HG03064 (cell line): ENCODE results near the gene SCN10A.

Experiments
- ATAC-seq: cut with Tn5 transposase; IDR thresholded peaks from one replicate; pipeline ENCODE4 v1.9.1; 2021; ENCODE audit warnings: low read depth; ENCODE audit not compliant: unreplicated experiment

Gene SCN10A

DNA sequence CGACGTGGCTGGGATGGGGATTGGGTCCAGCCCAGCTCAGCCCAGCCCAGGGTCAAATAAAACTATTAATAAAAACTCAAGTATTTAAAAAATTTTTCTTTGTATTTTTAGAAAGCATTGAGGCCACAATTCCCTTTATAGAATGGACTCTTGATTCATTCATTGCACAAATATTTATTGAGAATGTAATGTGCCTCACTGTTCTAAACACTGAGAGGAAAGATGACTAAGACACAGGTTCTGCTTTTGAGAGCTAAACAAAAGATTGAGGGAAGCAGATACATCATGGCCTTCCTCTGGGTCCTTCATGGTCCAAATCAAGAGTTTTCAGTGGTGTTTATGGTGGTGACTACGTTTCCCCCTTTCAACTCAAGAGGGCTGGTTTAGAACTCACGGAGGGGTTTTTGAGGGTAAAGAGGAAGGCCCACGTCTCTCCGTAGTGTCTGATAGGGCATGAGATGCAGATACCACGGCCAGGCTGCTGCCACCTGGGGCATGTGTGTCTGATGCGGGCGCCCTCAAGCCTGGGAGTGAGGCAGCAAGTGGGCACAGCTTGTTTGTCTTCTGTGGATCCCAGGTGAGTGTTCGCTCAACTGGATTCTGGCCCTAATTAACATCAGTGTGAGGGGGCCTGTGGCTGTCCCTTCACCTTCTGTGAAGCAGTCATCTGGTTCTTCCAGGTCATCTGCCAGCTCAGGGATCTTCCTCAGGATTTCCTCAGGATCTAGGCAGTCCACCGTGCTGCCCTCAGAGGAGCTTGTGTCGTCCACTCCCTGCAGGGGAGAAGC, 93.0 kb downstream of the SCN10A start:
- ATAC-seq: no peak

GRCh38 chr3:38721207-38721772, 94.7 kb downstream of the SCN10A start:
- no peak for ATAC-seq

DNA sequence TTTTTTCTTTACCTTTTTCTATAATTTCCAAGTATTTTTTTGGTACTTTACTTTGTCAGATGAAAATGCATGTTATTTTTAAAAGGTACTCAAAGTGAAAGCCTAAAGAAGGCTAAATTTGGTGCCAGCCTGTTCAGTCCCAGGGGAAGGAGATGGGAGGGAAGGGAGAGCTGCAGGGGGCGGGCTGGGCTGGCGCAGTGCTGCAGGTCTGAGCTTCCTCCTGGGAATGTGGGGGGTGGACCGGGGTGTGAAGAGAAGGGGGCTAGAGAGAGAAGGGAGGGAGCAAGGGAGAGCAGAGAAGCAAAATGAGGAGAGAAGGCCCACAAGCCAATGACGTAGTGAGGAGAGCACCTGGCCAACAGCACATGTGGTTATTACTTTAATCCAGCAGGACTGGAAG, 95.6 kb downstream of the SCN10A start:
- no peak for ATAC-seq

DNA sequence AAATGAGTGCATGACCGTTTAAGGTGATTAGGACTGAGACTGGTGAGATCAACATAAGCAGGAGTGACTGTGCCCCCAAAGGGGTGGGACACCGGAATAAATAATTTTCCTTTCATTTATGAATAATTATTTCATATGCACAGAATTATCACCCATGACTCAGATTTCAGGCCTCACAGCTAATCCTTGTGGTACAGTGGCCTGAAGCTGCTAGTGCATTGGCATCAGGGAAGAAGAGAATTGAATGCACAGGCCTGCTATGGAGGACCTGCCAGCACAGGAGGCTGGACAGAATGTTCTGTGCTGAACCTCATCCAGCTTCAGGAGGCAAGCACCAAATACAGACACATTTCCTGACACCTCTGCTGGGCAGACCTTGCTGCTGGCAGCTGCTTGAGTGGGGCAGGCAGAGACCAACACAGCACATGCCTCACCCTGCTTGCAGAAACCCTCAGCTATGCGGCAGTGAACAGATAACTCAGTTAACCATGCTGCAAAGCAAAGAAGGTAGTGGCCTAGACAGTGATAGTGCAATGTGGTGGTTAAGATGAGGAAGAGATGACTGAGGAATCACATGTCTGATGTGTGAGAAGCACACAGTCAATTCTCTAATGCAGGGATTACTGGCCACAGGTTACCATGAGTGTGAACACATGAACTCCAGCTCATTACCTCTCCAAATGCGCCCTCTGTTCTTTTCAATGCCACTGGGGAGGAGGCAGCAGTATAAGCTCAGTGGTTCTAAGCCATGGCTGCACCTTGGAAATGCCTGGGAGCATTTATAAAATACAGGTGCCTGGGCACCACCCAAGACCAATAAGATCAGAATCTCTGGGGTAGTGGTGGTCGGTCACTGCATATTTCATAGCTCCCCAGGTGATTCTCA, 98.4 kb downstream of the SCN10A start:
- no peak for ATAC-seq

DNA sequence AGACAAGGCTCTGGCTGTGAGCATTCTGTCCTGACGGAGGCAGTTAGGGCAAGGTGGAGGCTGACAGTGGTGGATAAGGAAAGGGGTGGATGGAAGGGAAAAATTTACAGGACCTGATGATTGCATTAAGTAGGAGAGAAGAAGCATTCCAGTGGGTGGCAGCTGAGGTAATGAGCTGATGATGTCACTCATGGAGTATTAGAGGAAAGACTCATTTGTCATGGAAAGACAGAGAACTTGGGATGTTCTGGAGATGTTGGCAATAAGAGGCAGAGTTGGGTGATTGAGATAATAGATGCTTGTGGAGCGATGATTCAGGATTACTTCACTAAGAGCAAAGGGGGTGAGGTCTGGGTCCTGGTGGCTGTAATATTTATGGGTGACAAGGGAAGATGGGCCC, 102.9 kb downstream of the SCN10A start:
- no peak for ATAC-seq

- ATAC-seq: no peak
Observed at GRCh38 chr3:38711321-38711720, 104.7 kb downstream of the SCN10A start.

- no peak for ATAC-seq
Observed at GRCh38 chr3:38707730-38708129, 108.3 kb downstream of the SCN10A start.

GRCh38 chr3:38706961-38707360, 109.1 kb downstream of the SCN10A start:
- no peak for ATAC-seq

GRCh38 chr3:38702231-38702630, 113.8 kb downstream of the SCN10A start:
- no peak for ATAC-seq

- no peak for ATAC-seq
Observed at GRCh38 chr3:38698760-38699159, 117.3 kb downstream of the SCN10A start.

DNA sequence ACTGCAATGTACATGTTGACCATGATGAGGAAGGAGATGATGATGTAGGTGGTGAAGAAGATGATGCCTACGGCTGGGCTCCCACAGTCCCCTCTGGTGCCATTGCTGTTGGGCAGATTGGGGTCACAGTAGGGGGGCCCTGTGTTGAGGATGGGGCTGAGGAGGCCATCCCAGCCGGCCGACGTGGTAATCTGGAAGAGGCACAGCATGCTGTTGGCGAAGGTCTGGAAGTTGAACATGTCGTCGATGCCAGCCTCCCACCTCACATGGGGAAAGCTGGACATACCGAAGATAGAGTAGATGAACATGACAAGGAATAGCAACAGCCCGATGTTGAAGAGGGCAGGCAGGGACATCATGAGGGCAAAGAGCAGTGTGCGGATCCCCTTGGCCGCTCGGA, 118.0 kb downstream of the SCN10A start:
- ATAC-seq: no peak

DNA sequence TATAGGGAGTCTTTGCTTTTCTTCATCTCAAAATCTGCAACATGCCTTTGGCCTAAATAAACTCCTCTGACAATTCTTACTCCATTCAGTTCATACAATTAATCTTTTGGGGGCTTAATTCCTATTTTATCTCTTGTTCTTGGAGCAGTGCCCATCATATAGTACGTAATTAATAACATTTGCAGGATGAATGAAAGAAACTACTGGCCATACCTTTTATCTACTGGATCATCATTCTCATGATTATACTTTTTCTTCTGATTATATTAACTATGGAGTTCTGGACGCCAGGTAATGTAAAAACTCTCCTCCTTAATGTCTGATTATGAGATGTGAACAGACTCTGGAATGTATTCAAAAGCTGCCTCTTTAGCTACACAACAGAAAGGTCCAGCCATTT, 120.0 kb downstream of the SCN10A start:
- ATAC-seq: no peak

GRCh38 chr3:38690185-38690584, 125.8 kb downstream of the SCN10A start:
- ATAC-seq: no peak

- ATAC-seq: no peak
Observed at GRCh38 chr3:38689774-38690173, 126.2 kb downstream of the SCN10A start.

DNA sequence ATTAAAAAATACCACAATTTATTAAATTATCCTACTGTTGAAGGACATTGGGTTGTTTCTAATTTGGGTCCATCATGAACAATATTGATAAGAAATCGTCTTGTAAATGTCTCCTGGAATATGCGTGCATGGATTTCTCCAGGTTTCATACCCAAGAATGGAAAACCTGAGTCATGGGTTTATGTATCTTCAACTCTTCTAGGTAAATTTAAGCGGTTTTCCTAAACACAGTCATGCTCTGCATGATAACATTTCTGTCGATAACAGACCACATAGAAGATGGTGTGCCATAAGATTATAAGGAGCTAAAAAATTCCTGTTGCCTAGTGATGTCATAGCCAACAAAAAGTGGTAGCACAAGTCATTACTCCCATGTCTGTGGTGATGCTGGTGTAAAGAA, 126.7 kb downstream of the SCN10A start:
- ATAC-seq: no peak

DNA sequence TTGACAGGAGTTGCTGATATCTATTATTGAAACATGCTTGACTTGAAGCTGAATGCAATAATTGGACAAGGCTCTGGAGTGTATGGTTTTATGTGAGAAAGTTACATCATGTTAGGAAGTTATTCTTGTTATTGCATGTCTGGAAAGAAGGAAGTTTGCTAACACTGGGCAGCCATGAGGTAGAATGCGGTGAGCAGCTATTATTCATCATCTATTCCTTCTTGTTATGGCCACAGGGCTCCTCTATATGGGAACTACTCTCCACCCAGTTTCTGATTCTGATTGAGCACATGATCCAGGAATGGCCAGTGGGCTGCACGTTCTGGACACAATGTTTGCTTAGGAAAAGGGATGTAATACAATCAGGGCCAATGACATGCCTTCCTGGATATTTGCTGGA, 128.7 kb downstream of the SCN10A start:
- no peak for ATAC-seq

GRCh38 chr3:38684546-38684945, 131.5 kb downstream of the SCN10A start:
- no peak for ATAC-seq

GRCh38 chr3:38669668-38670067, 146.3 kb downstream of the SCN10A start:
- ATAC-seq: no peak

GRCh38 chr3:38662544-38662943, 153.5 kb downstream of the SCN10A start:
- no peak for ATAC-seq

- no peak for ATAC-seq
Observed at GRCh38 chr3:38658841-38659240, 157.2 kb downstream of the SCN10A start.

- ATAC-seq: no peak
Observed at GRCh38 chr3:38657369-38657768, 158.6 kb downstream of the SCN10A start.
